ENCODE data around the gene TP53BP1. TPM values are rescaled to one million over a fixed set of nuclear protein-coding genes. Genes with fewer than 3 reads are reported as not detected.

The TP53BP1 gene, protein sequence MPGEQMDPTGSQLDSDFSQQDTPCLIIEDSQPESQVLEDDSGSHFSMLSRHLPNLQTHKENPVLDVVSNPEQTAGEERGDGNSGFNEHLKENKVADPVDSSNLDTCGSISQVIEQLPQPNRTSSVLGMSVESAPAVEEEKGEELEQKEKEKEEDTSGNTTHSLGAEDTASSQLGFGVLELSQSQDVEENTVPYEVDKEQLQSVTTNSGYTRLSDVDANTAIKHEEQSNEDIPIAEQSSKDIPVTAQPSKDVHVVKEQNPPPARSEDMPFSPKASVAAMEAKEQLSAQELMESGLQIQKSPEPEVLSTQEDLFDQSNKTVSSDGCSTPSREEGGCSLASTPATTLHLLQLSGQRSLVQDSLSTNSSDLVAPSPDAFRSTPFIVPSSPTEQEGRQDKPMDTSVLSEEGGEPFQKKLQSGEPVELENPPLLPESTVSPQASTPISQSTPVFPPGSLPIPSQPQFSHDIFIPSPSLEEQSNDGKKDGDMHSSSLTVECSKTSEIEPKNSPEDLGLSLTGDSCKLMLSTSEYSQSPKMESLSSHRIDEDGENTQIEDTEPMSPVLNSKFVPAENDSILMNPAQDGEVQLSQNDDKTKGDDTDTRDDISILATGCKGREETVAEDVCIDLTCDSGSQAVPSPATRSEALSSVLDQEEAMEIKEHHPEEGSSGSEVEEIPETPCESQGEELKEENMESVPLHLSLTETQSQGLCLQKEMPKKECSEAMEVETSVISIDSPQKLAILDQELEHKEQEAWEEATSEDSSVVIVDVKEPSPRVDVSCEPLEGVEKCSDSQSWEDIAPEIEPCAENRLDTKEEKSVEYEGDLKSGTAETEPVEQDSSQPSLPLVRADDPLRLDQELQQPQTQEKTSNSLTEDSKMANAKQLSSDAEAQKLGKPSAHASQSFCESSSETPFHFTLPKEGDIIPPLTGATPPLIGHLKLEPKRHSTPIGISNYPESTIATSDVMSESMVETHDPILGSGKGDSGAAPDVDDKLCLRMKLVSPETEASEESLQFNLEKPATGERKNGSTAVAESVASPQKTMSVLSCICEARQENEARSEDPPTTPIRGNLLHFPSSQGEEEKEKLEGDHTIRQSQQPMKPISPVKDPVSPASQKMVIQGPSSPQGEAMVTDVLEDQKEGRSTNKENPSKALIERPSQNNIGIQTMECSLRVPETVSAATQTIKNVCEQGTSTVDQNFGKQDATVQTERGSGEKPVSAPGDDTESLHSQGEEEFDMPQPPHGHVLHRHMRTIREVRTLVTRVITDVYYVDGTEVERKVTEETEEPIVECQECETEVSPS (N-terminal part only)
- total RNA-seq = 23.3 and 37.8 TPM in 2 replicates

DNA sequence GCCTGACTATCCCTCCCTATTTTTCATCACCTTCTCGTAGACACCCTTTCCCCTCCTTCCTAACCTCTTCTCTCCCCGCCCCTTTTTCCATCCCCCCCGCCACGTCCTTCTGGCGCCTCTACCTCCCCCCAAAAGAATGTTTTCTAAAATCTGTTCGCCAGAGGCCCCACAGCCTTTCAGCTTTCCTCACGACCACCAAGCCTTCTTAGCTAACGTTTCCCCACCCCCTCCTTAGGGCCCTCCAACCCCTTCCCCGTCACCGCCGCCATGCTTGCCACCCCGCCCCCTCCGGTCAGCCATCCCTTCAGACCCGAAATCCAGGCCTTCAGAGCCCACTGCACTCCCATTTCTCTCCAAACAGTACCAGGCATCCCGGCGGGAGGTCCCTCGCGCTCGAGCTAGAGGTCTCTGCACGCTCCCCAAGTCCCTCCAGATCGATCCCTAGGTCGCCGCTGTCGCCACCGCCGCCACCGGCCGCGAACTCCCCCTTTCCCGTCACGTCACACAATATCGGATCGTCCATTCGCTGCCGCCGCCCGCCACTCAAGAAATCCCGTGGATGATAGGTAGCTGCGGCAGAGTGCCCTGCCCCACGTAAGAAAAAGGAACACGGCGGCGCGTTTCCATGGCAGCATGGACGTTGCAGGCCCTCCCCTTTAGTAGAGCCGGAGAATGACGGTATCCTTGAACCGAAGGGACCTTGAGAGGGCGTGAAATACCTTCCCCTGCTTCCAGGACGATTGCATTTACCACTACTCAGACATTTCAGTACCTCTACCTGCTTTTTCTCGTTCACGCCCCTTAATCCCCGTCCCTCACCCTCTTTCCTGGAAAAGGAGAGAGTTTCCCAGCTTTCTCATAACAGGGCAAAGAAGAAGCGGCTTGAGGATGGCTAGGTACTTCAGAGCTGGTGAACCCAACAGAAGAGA, at the start of gene TP53BP1:
TSS of gene TP53BP1 (minus strand) at position 484 of the 929 bp plus-strand sequence. CDS start at position 371, 113 bp downstream.

DNA sequence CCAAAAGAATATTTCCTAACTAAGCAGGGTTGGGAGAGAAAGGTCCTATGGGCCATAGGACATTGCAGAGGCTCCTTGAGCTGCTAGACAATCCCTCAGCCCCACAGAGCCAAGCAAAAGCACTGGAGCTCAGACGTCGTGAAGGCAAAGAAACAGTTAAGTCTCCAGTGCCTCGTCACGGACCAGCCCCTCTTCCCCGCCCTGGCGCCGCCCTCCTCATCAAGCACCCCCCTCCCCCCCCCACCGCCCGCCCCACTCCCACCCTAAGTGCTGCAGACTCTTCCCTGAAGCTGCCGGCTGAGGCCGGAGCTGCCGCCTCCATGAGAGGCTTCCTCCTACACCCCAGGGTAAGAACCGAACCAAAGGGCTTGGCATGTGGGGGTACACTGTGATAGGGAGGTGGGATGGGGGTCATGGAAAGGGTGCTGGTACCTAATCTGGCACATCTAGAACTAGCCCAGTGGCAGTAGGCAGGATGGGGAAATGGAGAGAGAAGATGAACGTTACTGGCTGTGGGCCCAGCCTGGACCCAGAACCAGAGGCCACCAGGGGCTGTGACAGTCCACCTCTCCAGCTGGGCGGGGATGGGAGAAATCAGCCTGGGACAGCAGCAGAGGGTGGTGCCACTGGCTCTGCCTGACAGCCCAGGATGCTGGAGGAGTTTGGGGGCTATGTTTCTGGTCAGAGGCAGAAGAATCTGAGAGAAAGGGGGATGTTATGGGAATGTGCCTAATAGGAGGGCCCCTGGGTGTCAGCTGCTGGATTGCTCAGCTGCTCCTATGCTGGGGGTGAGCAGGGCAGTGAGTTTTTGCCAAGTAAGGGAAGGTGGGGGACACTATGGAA, 24.6 kb upstream of the TP53BP1 start, which contains the start of gene MAP1A:
TSS of gene MAP1A (plus strand) at position 255 of the 843 bp plus-strand sequence. CDS start 3,866 bp downstream, outside the sequence.

DNA sequence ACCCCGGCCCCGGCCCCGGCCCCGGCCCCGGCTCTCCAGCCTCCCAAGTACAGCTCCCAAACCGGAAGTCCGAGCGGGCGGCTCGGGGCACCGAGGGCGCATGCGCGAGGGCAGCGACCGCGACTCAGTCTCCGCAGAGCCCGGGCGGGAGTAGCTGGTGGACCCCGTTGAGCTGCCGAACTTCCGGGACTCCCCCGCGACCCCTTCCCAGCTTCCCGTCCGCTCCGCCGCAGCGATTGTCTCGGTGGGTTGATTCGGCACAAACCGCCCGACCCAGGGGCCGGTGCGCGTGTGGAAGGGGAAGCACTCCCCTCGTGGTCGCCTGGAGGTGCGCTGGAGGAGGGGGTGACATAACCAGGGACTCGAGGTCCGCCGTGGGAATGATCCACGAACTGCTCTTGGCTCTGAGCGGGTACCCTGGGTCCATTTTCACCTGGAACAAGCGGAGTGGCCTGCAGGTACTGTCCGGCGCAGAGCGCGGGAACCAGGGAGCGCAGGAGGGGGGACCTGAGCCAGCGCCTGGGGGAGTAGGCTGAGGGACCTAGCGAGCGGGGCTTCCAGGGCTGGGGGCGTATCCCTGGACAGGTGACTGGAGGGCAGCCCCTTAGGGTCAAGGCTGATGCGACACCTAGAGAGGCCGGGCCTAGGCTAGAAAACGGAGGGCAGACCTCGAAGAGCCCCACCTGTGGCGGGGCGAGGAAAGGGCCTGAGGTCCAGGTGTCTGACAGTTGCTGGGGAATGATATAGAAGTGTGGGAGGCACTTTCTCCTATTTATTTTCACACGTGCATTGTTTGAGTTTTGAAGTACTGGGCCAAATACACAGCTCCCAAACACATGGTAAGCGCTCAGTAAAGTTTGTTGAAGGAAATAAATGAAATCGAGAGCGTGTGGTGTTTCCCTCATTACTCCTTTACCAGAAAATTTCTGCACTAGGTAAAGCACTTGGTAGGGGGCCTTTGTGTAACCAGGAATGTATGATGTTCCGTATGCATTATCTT, 121.7 kb downstream of the TP53BP1 start, which contains the start of the genes TUBGCP4 and ZSCAN29:
TSS of gene TUBGCP4 (plus strand) at position 127 of the 1,000 bp plus-strand sequence. CDS start at position 381, 254 bp downstream.
TSS of gene ZSCAN29 (minus strand) at position 69 of the 1,000 bp plus-strand sequence. CDS start 1,130 bp downstream, outside the sequence.

Other genes starting within 250 kb of the TP53BP1 start
- not detected in 2 replicates for gene TGM5, start 226.2 kb downstream of the TP53BP1 start, total RNA-seq
- gene TGM7, start 190.9 kb downstream of the TP53BP1 start, total RNA-seq = not detected in 2 replicates
- gene LCMT2, start 162.6 kb downstream of the TP53BP1 start, total RNA-seq = 5.9 and 6.9 TPM in 2 replicates
- gene ZSCAN29, start 122.1 kb downstream of the TP53BP1 start, total RNA-seq = 6.3 and 13.0 TPM in 2 replicates
- 12.3 and 12.6 TPM in 2 replicates for gene TUBGCP4, start 122.1 kb downstream of the TP53BP1 start, total RNA-seq
- 26.2 and 29.1 TPM in 2 replicates for gene MAP1A, start 24.5 kb upstream of the TP53BP1 start, total RNA-seq
- 4.5 and 6.9 TPM in 2 replicates for gene PPIP5K1, start 97.1 kb upstream of the TP53BP1 start, total RNA-seq
- gene CKMT1B, start 100.9 kb upstream of the TP53BP1 start, total RNA-seq = 1.0 TPM in 1 of 2 replicates, not detected in the other
- gene STRC, start 125.6 kb upstream of the TP53BP1 start, total RNA-seq = not detected in 2 replicates
- 0.65 TPM in 1 of 2 replicates, not detected in the other for gene CATSPER2, start 155.7 kb upstream of the TP53BP1 start, total RNA-seq
- not detected in 2 replicates for gene CKMT1A, start 200.7 kb upstream of the TP53BP1 start, total RNA-seq

Measured in epithelial cell of alveolus of lung (primary cell).